DOHH2 (cell line): ENCODE data around the gene MB21D2.

ENCODE experiments used
- H3F3A ChIP-seq: fragments of 200-600 bp; sonication (generic), shearing (Covaris generic); 2 replicates; pipeline ENCODE4 v1.6.0; 2016; ENCODE audit warnings: antibody characterized with exemption, mild to moderate bottlenecking; ENCODE audit not compliant: control insufficient read depth, insufficient read depth
- H3K27ac ChIP-seq: fragments of 200-600 bp; sonication (generic); 2 replicates; pipeline ENCODE4 v1.5.1; 2014; ENCODE audit warnings: low read depth, mild to moderate bottlenecking, low read length, moderate library complexity
- H3K27me3 ChIP-seq: fragments of 200-600 bp; sonication (generic); 2 replicates; pipeline ENCODE4 v1.6.1; 2014; ENCODE audit warnings: mild to moderate bottlenecking, low read length, mixed read lengths; ENCODE audit not compliant: control insufficient read depth
- H3K36me3 ChIP-seq: fragments of 200-600 bp; sonication (generic); 2 replicates; pipeline ENCODE4 v1.6.1; 2014; ENCODE audit warnings: mild to moderate bottlenecking, low read length, moderate library complexity, mixed read lengths; ENCODE audit not compliant: control insufficient read depth
- H3K4me1 ChIP-seq: fragments of 200-600 bp; sonication (generic); 2 replicates; pipeline ENCODE4 v1.6.1; 2014; ENCODE audit warnings: mild to moderate bottlenecking, low read length, mixed read lengths; ENCODE audit not compliant: control insufficient read depth
- H3K4me2 ChIP-seq: fragments of 200-600 bp; sonication (generic); 2 replicates; pipeline ENCODE4 v1.6.0; 2014; ENCODE audit warnings: mild to moderate bottlenecking, low read length, moderate library complexity
- H3K4me3 ChIP-seq: fragments of 200-600 bp; sonication (generic); 2 replicates; pipeline ENCODE4 v1.5.1; 2014; ENCODE audit warnings: mild to moderate bottlenecking, low read length, mixed read lengths
- H3K79me2 ChIP-seq: fragments of 200-600 bp; sonication (generic); 2 replicates; pipeline ENCODE4 v1.6.1; 2014; ENCODE audit warnings: mild to moderate bottlenecking, low read length, mixed read lengths; ENCODE audit not compliant: control insufficient read depth
- H3K9me2 ChIP-seq: fragments of 200-600 bp; sonication (generic); replicated peaks from 2 replicates; pipeline ENCODE4 v1.6.1; 2014; ENCODE audit warnings: mild to moderate bottlenecking, low read length, mixed read lengths; ENCODE audit not compliant: control insufficient read depth
- H3K9me3 ChIP-seq: fragments of 200-600 bp; sonication (generic); 2 replicates; pipeline ENCODE4 v1.6.1; 2014; ENCODE audit warnings: antibody characterized with exemption, low read length, mixed read lengths; ENCODE audit not compliant: control insufficient read depth, insufficient read depth
- H4K20me1 ChIP-seq: fragments of 200-600 bp; sonication (generic); 2 replicates; pipeline ENCODE4 v1.6.0; 2014; ENCODE audit warnings: low read depth, mild to moderate bottlenecking, antibody characterized with exemption, low read length, moderate library complexity; ENCODE audit not compliant: control insufficient read depth, insufficient read depth
- CTCF ChIP-seq: fragments of 200-600 bp; sonication (generic); IDR thresholded peaks from one replicate; pipeline ENCODE4 v1.5.1; 2014; ENCODE audit warnings: antibody characterized with exemption, mild to moderate bottlenecking, low read depth, low read length; ENCODE audit not compliant: poor library complexity, severe bottlenecking
- EZH2phosphoT487 ChIP-seq: fragments of 200-600 bp; sonication (generic); IDR thresholded peaks from 2 replicates; pipeline ENCODE4 v1.6.1; 2017; ENCODE audit warnings: borderline replicate concordance, mild to moderate bottlenecking, antibody characterized with exemption, low read length, moderate library complexity, mixed read lengths

The MB21D2 gene

GRCh38 chr3:192818126-192818525 lies 99.5 kb downstream of the MB21D2 start:
- H3K79me2 ChIP-seq = no peaks in the 10 kb centered on the region

GRCh38 chr3:192817506-192817905 lies 100.2 kb downstream of the MB21D2 start:
- Histone ChIP-seq H3F3A (no peaks in the 10 kb centered on the region), H3K4me2 (no peak overlapping the region), H3K9me3 (no peaks in the 10 kb centered on the region), H4K20me1 (no peaks in the 10 kb centered on the region), H3K4me3 (no peak overlapping the region), H3K27me3 (peaks cover 7% of the 10 kb centered on the region), H3K27ac (no peak overlapping the region), H3K4me1 (no peaks in the 10 kb centered on the region), H3K79me2 (no peaks in the 10 kb centered on the region), H3K9me2 (no peaks in the 10 kb centered on the region), H3K36me3 (no peaks in the 10 kb centered on the region)
- TF ChIP-seq EZH2phosphoT487 (no peak), CTCF (no peak)

More at GRCh38 chr3:192818126-192818525, 99.5 kb downstream of the MB21D2 start:
- TF ChIP-seq CTCF = no peak
- no peak for TF ChIP-seq EZH2phosphoT487
- no peak overlapping the region for H3K4me2 ChIP-seq
- no peaks in the 10 kb centered on the region for H3K36me3 ChIP-seq
- H3K4me1 ChIP-seq = no peaks in the 10 kb centered on the region
- no peaks in the 10 kb centered on the region for H4K20me1 ChIP-seq
- no peaks in the 10 kb centered on the region for H3K9me2 ChIP-seq
- no peaks in the 10 kb centered on the region for H3F3A ChIP-seq
- H3K9me3 ChIP-seq = no peaks in the 10 kb centered on the region
- peaks cover 4% of the 10 kb centered on the region for H3K27me3 ChIP-seq
- no peak overlapping the region for H3K4me3 ChIP-seq
- no peak overlapping the region for H3K27ac ChIP-seq

- Histone ChIP-seq H3K79me2 (no peaks in the 10 kb centered on the region), H3K4me3 (no peak overlapping the region), H3K9me2 (no peaks in the 10 kb centered on the region), H3K27ac (no peak overlapping the region), H3K27me3 (peaks cover 7% of the 10 kb centered on the region), H3K4me1 (no peaks in the 10 kb centered on the region), H3F3A (no peaks in the 10 kb centered on the region), H3K4me2 (no peak overlapping the region), H3K36me3 (no peaks in the 10 kb centered on the region), H4K20me1 (no peaks in the 10 kb centered on the region), H3K9me3 (no peaks in the 10 kb centered on the region)
- no peak for TF ChIP-seq EZH2phosphoT487
- no peak for TF ChIP-seq CTCF
These were observed 100.6 kb downstream of the MB21D2 start for GRCh38 chr3:192817053-192817452.

GRCh38 chr3:192816351-192816750 lies 101.3 kb downstream of the MB21D2 start:
- Histone ChIP-seq H3F3A (no peaks in the 10 kb centered on the region), H3K4me2 (no peak overlapping the region), H3K9me2 (no peaks in the 10 kb centered on the region), H4K20me1 (no peaks in the 10 kb centered on the region), H3K79me2 (no peaks in the 10 kb centered on the region), H3K27me3 (peaks cover 7% of the 10 kb centered on the region), H3K4me1 (no peaks in the 10 kb centered on the region), H3K27ac (no peak overlapping the region), H3K36me3 (no peaks in the 10 kb centered on the region), H3K9me3 (no peaks in the 10 kb centered on the region), H3K4me3 (no peak overlapping the region)
- no peak for TF ChIP-seq EZH2phosphoT487
- TF ChIP-seq CTCF = peak; percentile 62
